Measurements from ENCODE around the gene SYNJ1. TPM values are rescaled to one million over a fixed set of nuclear protein-coding genes. Genes with fewer than 3 reads are reported as not detected.
A peak's percentile ranks its signal among the peaks of the same experiment; 100 is the strongest.

SYNJ1 gene
- total RNA-seq, 1 donor from 2014 or later: 12.9 TPM

DNA sequence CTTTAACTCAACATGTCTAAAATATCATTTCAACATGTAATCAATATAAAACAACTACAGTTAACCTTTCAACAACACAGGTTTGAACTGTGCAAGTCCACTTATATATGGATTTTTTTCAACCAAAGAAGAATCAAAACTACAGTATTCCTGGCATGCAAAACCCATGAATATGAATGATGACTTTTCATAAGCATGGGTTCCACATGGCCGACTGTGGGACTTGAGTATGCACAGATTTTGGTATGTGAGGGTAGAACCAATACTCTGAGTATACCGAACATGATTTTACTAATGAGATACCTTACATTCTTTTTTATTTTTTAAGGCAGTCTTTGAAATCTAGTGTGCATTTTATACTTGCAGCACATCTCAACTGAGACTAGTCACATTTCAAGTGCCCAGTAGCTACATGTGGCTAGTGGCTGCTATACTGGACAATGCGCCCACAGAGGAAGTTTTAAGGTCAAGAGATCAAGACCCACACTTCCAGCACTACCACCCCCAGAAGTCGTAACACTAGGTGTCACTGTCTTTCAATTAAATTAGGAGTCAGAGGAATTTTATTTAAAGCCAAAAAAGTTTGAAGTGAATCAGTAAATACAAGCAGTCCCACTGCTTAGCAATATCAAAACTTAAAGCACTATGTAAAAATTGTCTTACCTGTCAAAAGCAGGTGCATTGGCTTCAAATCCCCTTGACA, 40.0 kb downstream of the SYNJ1 start:
- Histone ChIP-seq H3K4me3 (ENCODE audit: insufficient read depth, low read depth, low read length) (no peak overlapping the region), H3K27me3 (ENCODE audit: insufficient read depth, low read length) (no peaks in the 10 kb centered on the region), H3K4me2 (ENCODE audit: low read length) (no peak overlapping the region), H2AFZ (ENCODE audit: low read depth, low read length) (no peak overlapping the region), H3K9ac (ENCODE audit: low read length) (no peak overlapping the region), H4K20me1 (ENCODE audit: insufficient read depth, low read length) (no peaks in the 10 kb centered on the region), H3K9me3 (ENCODE audit: insufficient read depth, low read depth, low read length) (no peaks in the 10 kb centered on the region), H3K27ac (ENCODE audit: low read depth, low read length) (no peak overlapping the region), H3K4me1 (ENCODE audit: insufficient read depth, low read length) (no peaks in the 10 kb centered on the region), H3K79me2 (ENCODE audit: insufficient read depth, low read length) (no peaks in the 10 kb centered on the region), H3K36me3 (ENCODE audit: insufficient read depth, low read length) (peaks cover 2% of the 10 kb centered on the region)
- no peak overlapping the region for H3K27ac Mint-ChIP-seq (ENCODE audit: unreplicated experiment)
- FAIRE-seq: no peak
- no peaks in the 10 kb centered on the region for H3K27me3 Mint-ChIP-seq (ENCODE audit: low read depth, unreplicated experiment)
- H3K36me3 Mint-ChIP-seq (ENCODE audit: low read depth, unreplicated experiment): peaks cover 4% of the 10 kb centered on the region
- peaks cover 2% of the 10 kb centered on the region for H3K4me1 Mint-ChIP-seq (ENCODE audit: low read depth, unreplicated experiment)
- no peaks in the 10 kb centered on the region for H3K9me3 Mint-ChIP-seq (ENCODE audit: unreplicated experiment)
- no peak for DNase-seq (ENCODE audit: low read depth)
- no peak overlapping the region for H3K4me3 Mint-ChIP-seq (ENCODE audit: unreplicated experiment)
- TF ChIP-seq, protein P1, sequence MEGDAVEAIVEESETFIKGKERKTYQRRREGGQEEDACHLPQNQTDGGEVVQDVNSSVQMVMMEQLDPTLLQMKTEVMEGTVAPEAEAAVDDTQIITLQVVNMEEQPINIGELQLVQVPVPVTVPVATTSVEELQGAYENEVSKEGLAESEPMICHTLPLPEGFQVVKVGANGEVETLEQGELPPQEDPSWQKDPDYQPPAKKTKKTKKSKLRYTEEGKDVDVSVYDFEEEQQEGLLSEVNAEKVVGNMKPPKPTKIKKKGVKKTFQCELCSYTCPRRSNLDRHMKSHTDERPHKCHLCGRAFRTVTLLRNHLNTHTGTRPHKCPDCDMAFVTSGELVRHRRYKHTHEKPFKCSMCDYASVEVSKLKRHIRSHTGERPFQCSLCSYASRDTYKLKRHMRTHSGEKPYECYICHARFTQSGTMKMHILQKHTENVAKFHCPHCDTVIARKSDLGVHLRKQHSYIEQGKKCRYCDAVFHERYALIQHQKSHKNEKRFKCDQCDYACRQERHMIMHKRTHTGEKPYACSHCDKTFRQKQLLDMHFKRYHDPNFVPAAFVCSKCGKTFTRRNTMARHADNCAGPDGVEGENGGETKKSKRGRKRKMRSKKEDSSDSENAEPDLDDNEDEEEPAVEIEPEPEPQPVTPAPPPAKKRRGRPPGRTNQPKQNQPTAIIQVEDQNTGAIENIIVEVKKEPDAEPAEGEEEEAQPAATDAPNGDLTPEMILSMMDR (IDR thresholded peaks at IDR 0.05; ENCODE audit: insufficient read depth, low read depth, low read length): no peak
- TF ChIP-seq EZH2 (IDR thresholded peaks at IDR 0.05; ENCODE audit: insufficient read depth, low read length): no peak

DNA sequence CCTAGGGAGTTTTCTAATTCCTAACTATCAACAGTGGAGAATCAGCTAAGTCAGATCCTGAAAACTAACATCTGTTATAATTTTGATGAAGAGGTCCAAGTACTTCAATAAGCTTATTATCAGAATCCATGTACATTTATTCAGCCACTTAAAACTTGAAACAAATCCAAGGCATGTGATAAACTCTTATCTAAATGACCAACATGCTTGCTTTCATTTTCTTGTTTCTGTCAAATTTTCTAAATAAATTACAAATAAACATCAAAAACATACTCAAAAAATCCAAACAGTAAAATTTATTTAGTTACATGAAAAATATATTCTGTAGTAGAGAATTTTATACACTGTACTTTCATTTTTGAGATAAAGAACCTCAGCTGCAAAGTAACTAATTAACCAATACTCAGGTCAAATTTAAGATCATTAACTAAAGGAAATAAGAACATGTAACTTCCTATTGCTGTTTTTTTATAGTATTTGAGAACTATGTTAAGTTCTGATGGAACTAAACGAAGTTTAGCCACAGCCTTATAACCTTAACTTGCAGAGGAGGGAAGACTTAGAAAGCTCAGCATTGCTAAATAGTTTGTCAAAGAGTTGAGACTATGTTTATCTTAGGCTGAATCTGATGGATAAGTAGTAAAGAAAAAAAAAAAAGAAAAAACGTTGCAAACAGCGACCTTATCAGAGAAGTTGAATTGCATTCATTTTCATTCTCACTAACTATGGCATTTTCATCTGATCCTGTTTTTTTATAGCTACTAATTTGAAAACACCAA, 44.9 kb downstream of the SYNJ1 start:
- H3K4me2 ChIP-seq (ENCODE audit: low read length): no peak overlapping the region

More for the DNA sequence above, 44.9 kb downstream of the SYNJ1 start:
- H3K27ac ChIP-seq (ENCODE audit: low read depth, low read length): no peak overlapping the region
- peak; percentile 50 for FAIRE-seq
- no peak overlapping the region for H3K9ac ChIP-seq (ENCODE audit: low read length)
- Mint-ChIP-seq H3K27me3 (ENCODE audit: low read depth, unreplicated experiment) (no peaks in the 10 kb centered on the region), H3K27ac (ENCODE audit: unreplicated experiment) (no peak overlapping the region), H3K4me1 (ENCODE audit: low read depth, unreplicated experiment) (peaks cover 4% of the 10 kb centered on the region), H3K4me3 (ENCODE audit: unreplicated experiment) (no peak overlapping the region), H3K9me3 (ENCODE audit: unreplicated experiment) (no peaks in the 10 kb centered on the region), H3K36me3 (ENCODE audit: low read depth, unreplicated experiment) (peaks cover 2% of the 10 kb centered on the region)
- DNase-seq (ENCODE audit: low read depth): no peak
- no peaks in the 10 kb centered on the region for H3K79me2 ChIP-seq (ENCODE audit: insufficient read depth, low read length)
- no peaks in the 10 kb centered on the region for H3K4me1 ChIP-seq (ENCODE audit: insufficient read depth, low read length)
- TF ChIP-seq EZH2 (IDR thresholded peaks at IDR 0.05; ENCODE audit: insufficient read depth, low read length): no peak
- TF ChIP-seq, protein P1 (IDR thresholded peaks at IDR 0.05; ENCODE audit: insufficient read depth, low read depth, low read length): no peak
- H2AFZ ChIP-seq (ENCODE audit: low read depth, low read length): no peak overlapping the region
- no peaks in the 10 kb centered on the region for H3K36me3 ChIP-seq (ENCODE audit: insufficient read depth, low read length)
- no peak overlapping the region for H3K4me3 ChIP-seq (ENCODE audit: insufficient read depth, low read depth, low read length)
- H3K27me3 ChIP-seq (ENCODE audit: insufficient read depth, low read length): no peaks in the 10 kb centered on the region
- no peaks in the 10 kb centered on the region for H3K9me3 ChIP-seq (ENCODE audit: insufficient read depth, low read depth, low read length)
- H4K20me1 ChIP-seq (ENCODE audit: insufficient read depth, low read length): no peaks in the 10 kb centered on the region

Data from astrocyte (in vitro differentiated cells and primary cell).